ENCODE data around the gene CFL1. TPM values are rescaled to one million over a fixed set of nuclear protein-coding genes. Genes with fewer than 3 reads are reported as not detected.

CFL1 gene
- total RNA-seq, 1 experiment from 2014 or later, result 1,911 TPM

DNA sequence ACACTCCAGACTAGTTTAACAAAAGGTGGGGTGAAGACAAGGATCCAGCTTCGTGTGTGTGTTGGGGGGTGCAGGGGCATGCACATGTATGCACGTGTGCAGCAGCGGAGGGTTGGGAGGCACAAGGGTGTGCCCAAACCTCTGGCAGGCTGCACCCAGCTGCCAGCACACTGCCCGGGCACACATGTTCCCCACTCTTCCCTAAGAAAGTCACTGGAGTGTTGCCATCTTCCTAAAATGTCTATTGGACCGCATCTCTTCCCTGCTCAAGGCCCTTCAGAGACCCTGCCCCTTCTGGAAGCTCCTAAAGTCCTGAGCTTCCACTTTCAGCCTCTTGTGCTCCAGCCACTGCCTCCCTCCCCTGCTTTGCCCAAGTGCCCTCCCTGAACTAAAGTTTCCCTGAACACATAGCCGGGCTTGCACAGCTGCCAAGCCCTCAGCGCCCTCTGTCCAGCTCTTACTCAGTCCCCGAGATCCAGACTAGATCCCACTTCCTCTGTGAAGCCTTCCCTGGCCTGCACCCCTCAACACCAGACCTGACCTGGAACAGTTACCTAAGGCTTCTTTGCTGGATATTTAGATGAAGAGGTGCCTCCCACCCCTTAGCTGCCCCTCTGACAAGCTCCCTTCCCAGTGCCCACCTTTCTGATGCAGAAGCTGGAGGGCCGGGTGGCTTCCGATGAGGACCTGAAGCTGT is 6.0 kb downstream of the CFL1 start:
- DNase-seq (ENCODE audit: low read depth, low spot score) (no peak), ATAC-seq (peak; percentile 33)
- H3K36me3 ChIP-seq (ENCODE audit: control insufficient read depth, insufficient read depth, low read length), result peaks cover 29% of the 10 kb centered on the region
- intact Hi-C loops (cut with micrococcal nuclease; ENCODE audit: unreplicated experiment) (loop anchor here (10.0 kb wide), 1 partner anchor 297 kb away; the partner anchor contains the start of gene LTBP3), in situ Hi-C loops (cut with HindIII; ENCODE audit: low pct_unique_long_range_greater_than_20kb, low sequenced_read_pairs) (no loop called here)
- H3K4me3 ChIP-seq (ENCODE audit: low read depth in 2 of 2, low read length in 2 of 2), result no peak overlapping the region
- ChIA-PET POLR2A (interaction anchor here (0.6 to 1.7 kb wide), 5 partner anchors 9 to 736 kb away, joined by 4 to 13 read pairs (median 5); partner anchors contain the start of gene MUS81), CTCF (interaction anchor here (0.6 to 1.6 kb wide), 5 partner anchors 18 to 217 kb away, joined by 3 to 12 read pairs (median 6); partner anchors contain the start of genes KAT5 and SNX32)
- peaks cover 36% of the 10 kb centered on the region for H3K4me1 ChIP-seq (ENCODE audit: control insufficient read depth, insufficient read depth, low read length)
- BruUV-seq (replicated peaks), result no TSS peak
- TF ChIP-seq SIN3A (IDR thresholded peaks at IDR 0.05; ENCODE audit: borderline replicate concordance, insufficient read depth, low read depth, low read length) (0 out of 2 replicates have a peak, but pooled peaks have one; percentile 12), POLR2AphosphoS5 (IDR thresholded peaks at IDR 0.05; ENCODE audit: low read depth, low read length) (peak; percentile 32), TCF7L2 (IDR thresholded peaks at IDR 0.05; ENCODE audit: low read depth, low read length) (no peak)
- H3K27ac ChIP-seq (ENCODE audit: low read length), result no peak overlapping the region
- H3K9me3 ChIP-seq (ENCODE audit: control insufficient read depth, insufficient read depth, low read depth, low read length), result no peaks in the 10 kb centered on the region
- H3K27me3 ChIP-seq (ENCODE audit: control insufficient read depth, insufficient read depth, low read length), result no peaks in the 10 kb centered on the region

DNA sequence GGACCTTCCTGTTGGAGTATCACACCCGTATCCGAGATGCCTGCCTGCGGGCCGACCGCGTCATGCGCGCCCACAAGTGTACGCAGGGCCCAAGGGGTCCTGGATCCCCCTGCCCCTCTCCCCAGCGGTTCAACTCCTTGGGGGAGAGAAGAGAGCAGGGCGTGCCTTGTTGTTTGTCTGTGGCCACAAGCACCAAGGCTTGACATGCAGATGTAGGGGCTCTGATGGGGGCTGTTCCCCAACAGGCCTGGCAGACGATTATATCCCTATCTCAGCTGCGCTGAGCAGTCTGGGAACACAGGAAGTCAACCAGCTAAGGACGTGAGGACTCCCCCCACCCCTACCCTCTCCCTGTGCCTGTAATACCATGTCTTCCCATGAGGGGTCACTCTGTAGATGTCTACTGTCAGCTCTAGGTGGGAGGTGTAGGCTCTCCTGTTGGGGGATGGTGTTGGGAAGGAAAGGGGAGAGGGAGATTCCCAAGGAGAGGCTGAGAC is 6.8 kb downstream of the CFL1 start:
- no peak for DNase-seq (ENCODE audit: low read depth, low spot score)
- POLR2A ChIA-PET, result interaction anchor here (0.6 to 1.7 kb wide), 3 partner anchors 9 to 735 kb away, joined by 4 to 13 read pairs (median 4); partner anchors contain the start of gene MUS81

More for the DNA sequence above, 6.8 kb downstream of the CFL1 start:
- peak; percentile 59 for ATAC-seq
- BruUV-seq (replicated peaks), result no TSS peak
- CTCF ChIA-PET, result interaction anchor here (0.9 to 1.6 kb wide), 4 partner anchors 18 to 139 kb away, joined by 5 to 12 read pairs (median 6); partner anchors contain the start of genes KAT5 and SNX32
- in situ Hi-C loops (cut with HindIII; ENCODE audit: low pct_unique_long_range_greater_than_20kb, low sequenced_read_pairs), result no loop called here
- intact Hi-C loops (cut with micrococcal nuclease; ENCODE audit: unreplicated experiment), result loop anchor here (10.0 kb wide), 1 partner anchor 296 kb away; the partner anchor contains the start of gene LTBP3
- Histone ChIP-seq H3K9me3 (ENCODE audit: control insufficient read depth, insufficient read depth, low read depth, low read length) (no peaks in the 10 kb centered on the region), H3K36me3 (ENCODE audit: control insufficient read depth, insufficient read depth, low read length) (peaks cover 23% of the 10 kb centered on the region), H3K27me3 (ENCODE audit: control insufficient read depth, insufficient read depth, low read length) (no peaks in the 10 kb centered on the region), H3K27ac (ENCODE audit: low read length) (no peak overlapping the region), H3K4me1 (ENCODE audit: control insufficient read depth, insufficient read depth, low read length) (peaks cover 33% of the 10 kb centered on the region), H3K4me3 (ENCODE audit: low read depth in 2 of 2, low read length in 2 of 2) (no peak overlapping the region)
- TF ChIP-seq TCF7L2 (IDR thresholded peaks at IDR 0.05; ENCODE audit: low read depth, low read length), result no peak
- TF ChIP-seq, protein P1, sequence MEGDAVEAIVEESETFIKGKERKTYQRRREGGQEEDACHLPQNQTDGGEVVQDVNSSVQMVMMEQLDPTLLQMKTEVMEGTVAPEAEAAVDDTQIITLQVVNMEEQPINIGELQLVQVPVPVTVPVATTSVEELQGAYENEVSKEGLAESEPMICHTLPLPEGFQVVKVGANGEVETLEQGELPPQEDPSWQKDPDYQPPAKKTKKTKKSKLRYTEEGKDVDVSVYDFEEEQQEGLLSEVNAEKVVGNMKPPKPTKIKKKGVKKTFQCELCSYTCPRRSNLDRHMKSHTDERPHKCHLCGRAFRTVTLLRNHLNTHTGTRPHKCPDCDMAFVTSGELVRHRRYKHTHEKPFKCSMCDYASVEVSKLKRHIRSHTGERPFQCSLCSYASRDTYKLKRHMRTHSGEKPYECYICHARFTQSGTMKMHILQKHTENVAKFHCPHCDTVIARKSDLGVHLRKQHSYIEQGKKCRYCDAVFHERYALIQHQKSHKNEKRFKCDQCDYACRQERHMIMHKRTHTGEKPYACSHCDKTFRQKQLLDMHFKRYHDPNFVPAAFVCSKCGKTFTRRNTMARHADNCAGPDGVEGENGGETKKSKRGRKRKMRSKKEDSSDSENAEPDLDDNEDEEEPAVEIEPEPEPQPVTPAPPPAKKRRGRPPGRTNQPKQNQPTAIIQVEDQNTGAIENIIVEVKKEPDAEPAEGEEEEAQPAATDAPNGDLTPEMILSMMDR (IDR thresholded peaks at IDR 0.05), result peak; percentile 91
- TF ChIP-seq SIN3A (IDR thresholded peaks at IDR 0.05; ENCODE audit: borderline replicate concordance, insufficient read depth, low read depth, low read length), result no peak
- peak; percentile 68 for TF ChIP-seq POLR2AphosphoS5 (IDR thresholded peaks at IDR 0.05; ENCODE audit: low read depth, low read length)
- TF ChIP-seq, protein P2, sequence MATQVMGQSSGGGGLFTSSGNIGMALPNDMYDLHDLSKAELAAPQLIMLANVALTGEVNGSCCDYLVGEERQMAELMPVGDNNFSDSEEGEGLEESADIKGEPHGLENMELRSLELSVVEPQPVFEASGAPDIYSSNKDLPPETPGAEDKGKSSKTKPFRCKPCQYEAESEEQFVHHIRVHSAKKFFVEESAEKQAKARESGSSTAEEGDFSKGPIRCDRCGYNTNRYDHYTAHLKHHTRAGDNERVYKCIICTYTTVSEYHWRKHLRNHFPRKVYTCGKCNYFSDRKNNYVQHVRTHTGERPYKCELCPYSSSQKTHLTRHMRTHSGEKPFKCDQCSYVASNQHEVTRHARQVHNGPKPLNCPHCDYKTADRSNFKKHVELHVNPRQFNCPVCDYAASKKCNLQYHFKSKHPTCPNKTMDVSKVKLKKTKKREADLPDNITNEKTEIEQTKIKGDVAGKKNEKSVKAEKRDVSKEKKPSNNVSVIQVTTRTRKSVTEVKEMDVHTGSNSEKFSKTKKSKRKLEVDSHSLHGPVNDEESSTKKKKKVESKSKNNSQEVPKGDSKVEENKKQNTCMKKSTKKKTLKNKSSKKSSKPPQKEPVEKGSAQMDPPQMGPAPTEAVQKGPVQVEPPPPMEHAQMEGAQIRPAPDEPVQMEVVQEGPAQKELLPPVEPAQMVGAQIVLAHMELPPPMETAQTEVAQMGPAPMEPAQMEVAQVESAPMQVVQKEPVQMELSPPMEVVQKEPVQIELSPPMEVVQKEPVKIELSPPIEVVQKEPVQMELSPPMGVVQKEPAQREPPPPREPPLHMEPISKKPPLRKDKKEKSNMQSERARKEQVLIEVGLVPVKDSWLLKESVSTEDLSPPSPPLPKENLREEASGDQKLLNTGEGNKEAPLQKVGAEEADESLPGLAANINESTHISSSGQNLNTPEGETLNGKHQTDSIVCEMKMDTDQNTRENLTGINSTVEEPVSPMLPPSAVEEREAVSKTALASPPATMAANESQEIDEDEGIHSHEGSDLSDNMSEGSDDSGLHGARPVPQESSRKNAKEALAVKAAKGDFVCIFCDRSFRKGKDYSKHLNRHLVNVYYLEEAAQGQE (IDR thresholded peaks at IDR 0.05; ENCODE audit: insufficient read depth in 1 of 2, low read depth in 2 of 2, low read length in 1 of 2), result no peak

Measured in Panc1 (cell line).